HUES6 (cell line): ENCODE data around the gene INPP5D.
"Not testable (repeated sequence)": the region's sequence is repeated elsewhere in the genome, so short reads cannot be mapped to it uniquely, and the experiment has no call there.

Experiments used
- H3K27ac ChIP-seq: 2 replicates; pipeline ENCODE4 v1.7.0; 2013; ENCODE audit warnings: low read depth, mild to moderate bottlenecking, low read length, inconsistent platforms
- H3K27me3 ChIP-seq: 2 replicates; pipeline ENCODE4 v1.6.1; 2013; ENCODE audit warnings: low read length; ENCODE audit not compliant: control insufficient read depth, insufficient read depth
- H3K36me3 ChIP-seq: 2 replicates; pipeline ENCODE4 v1.6.1; 2013; ENCODE audit warnings: low read length; ENCODE audit not compliant: control insufficient read depth, insufficient read depth
- H3K4me1 ChIP-seq: 2 replicates; pipeline ENCODE4 v1.6.1; 2013; ENCODE audit warnings: low read length; ENCODE audit not compliant: control insufficient read depth, insufficient read depth
- H3K4me3 ChIP-seq: 2 replicates; pipeline ENCODE4 v1.5.1; 2013; ENCODE audit warnings: low read depth, low read length
- H3K9ac ChIP-seq: one replicate; pipeline ENCODE4 v1.6.1; 2013; ENCODE audit warnings: mild to moderate bottlenecking, low read length
- H3K9me3 ChIP-seq: 2 replicates; pipeline ENCODE4 v1.6.1; 2013; ENCODE audit warnings: low read depth, low read length; ENCODE audit not compliant: control insufficient read depth, insufficient read depth

Gene INPP5D

GRCh38 chr2:233044974-233045605, 15.1 kb upstream of the INPP5D start:
- Histone ChIP-seq H3K27me3 (no peaks in the 10 kb centered on the region), H3K4me3 (no peak overlapping the region), H3K4me1 (peaks cover 9% of the 10 kb centered on the region; the same call in 1 of the 2 replicates), H3K9me3 (no peaks in the 10 kb centered on the region), H3K27ac (no peak overlapping the region), H3K36me3 (no peaks in the 10 kb centered on the region), H3K9ac (no peak overlapping the region)

GRCh38 chr2:233047206-233047605, 12.9 kb upstream of the INPP5D start:
- Histone ChIP-seq H3K4me3 (no peak overlapping the region), H3K27ac (no peak overlapping the region), H3K9ac (no peak overlapping the region), H3K9me3 (no peaks in the 10 kb centered on the region), H3K4me1 (peaks cover 19% of the 10 kb centered on the region), H3K27me3 (no peaks in the 10 kb centered on the region), H3K36me3 (no peaks in the 10 kb centered on the region)

- no peaks in the 10 kb centered on the region for H3K36me3 ChIP-seq
- no peak overlapping the region for H3K27ac ChIP-seq
- no peak overlapping the region for H3K4me3 ChIP-seq
- no peaks in the 10 kb centered on the region for H3K9me3 ChIP-seq
- H3K9ac ChIP-seq, result no peak overlapping the region
- H3K4me1 ChIP-seq, result peaks cover 22% of the 10 kb centered on the region
- no peaks in the 10 kb centered on the region for H3K27me3 ChIP-seq
Observed at GRCh38 chr2:233047667-233048066, 12.5 kb upstream of the INPP5D start.

- Histone ChIP-seq H3K27ac (no peak overlapping the region), H3K27me3 (no peaks in the 10 kb centered on the region), H3K4me1 (peaks cover 22% of the 10 kb centered on the region), H3K9ac (no peak overlapping the region), H3K9me3 (no peaks in the 10 kb centered on the region), H3K36me3 (no peaks in the 10 kb centered on the region), H3K4me3 (no peak overlapping the region)
Observed at GRCh38 chr2:233048569-233049193, 11.5 kb upstream of the INPP5D start.

- no peak overlapping the region for H3K4me3 ChIP-seq
- H3K9ac ChIP-seq, result no peak overlapping the region
- peaks cover 22% of the 10 kb centered on the region for H3K4me1 ChIP-seq
Observed at GRCh38 chr2:233049194-233049761, 10.9 kb upstream of the INPP5D start.

GRCh38 chr2:233051241-233052149, 8.6 kb upstream of the INPP5D start:
- peak overlapping the region; percentile 47 for H3K4me3 ChIP-seq
- H3K4me1 ChIP-seq, result peaks cover 22% of the 10 kb centered on the region
- peak overlapping the region; percentile 56; the same call in 1 of the 2 replicates for H3K27ac ChIP-seq

More at GRCh38 chr2:233049194-233049761, 10.9 kb upstream of the INPP5D start:
- Histone ChIP-seq H3K36me3 (no peaks in the 10 kb centered on the region), H3K9me3 (no peaks in the 10 kb centered on the region), H3K27ac (no peak overlapping the region), H3K27me3 (peaks cover under 1% of the 10 kb centered on the region; the same call in 1 of the 2 replicates)

GRCh38 chr2:233052517-233052916, 7.6 kb upstream of the INPP5D start:
- H3K4me3 ChIP-seq, H3K27me3 ChIP-seq, H3K9ac ChIP-seq: not testable (repeated sequence)

More at GRCh38 chr2:233051241-233052149, 8.6 kb upstream of the INPP5D start:
- peaks cover 5% of the 10 kb centered on the region; the same call in 1 of the 2 replicates for H3K27me3 ChIP-seq
- no peaks in the 10 kb centered on the region for H3K36me3 ChIP-seq
- no peaks in the 10 kb centered on the region for H3K9me3 ChIP-seq
- peak overlapping the region; percentile 67 for H3K9ac ChIP-seq

GRCh38 chr2:233053928-233054784, 6.0 kb upstream of the INPP5D start:
- Histone ChIP-seq H3K4me1 (peaks cover 19% of the 10 kb centered on the region), H3K4me3 (no peak overlapping the region), H3K36me3 (no peaks in the 10 kb centered on the region), H3K9ac (no peak overlapping the region), H3K9me3 (no peaks in the 10 kb centered on the region), H3K27me3 (peaks cover 5% of the 10 kb centered on the region; the same call in 1 of the 2 replicates), H3K27ac (no peak overlapping the region)

More at GRCh38 chr2:233052517-233052916, 7.6 kb upstream of the INPP5D start:
- peaks cover 22% of the 10 kb centered on the region for H3K4me1 ChIP-seq
- H3K9me3 ChIP-seq, H3K27ac ChIP-seq, H3K36me3 ChIP-seq: not testable (repeated sequence)

GRCh38 chr2:233055362-233055761, 4.8 kb upstream of the INPP5D start:
- H3K27ac ChIP-seq, result no peak overlapping the region
- peaks cover 13% of the 10 kb centered on the region for H3K4me1 ChIP-seq
- H3K27me3 ChIP-seq, result peaks cover 5% of the 10 kb centered on the region; the same call in 1 of the 2 replicates
- H3K9me3 ChIP-seq, result no peaks in the 10 kb centered on the region
- no peak overlapping the region for H3K4me3 ChIP-seq
- H3K36me3 ChIP-seq, result no peaks in the 10 kb centered on the region
- H3K9ac ChIP-seq, result no peak overlapping the region
